ENCODE results near the gene CCL15.
"Not testable (repeated sequence)": the region's sequence is repeated elsewhere in the genome, so short reads cannot be mapped to it uniquely, and the experiment has no call there.

Gene CCL15

GRCh38 chr17:36001110-36001771, at the start of gene CCL15:
TSS of gene CCL15 (minus strand) at chr17:36001553. CDS start at chr17:36001492, 61 bp downstream.
- DNase-seq (ENCODE audit: low read depth), result no peak

- DNase-seq (ENCODE audit: low read depth), result no peak
Measured at GRCh38 chr17:36049643-36050042, 48.3 kb upstream of the CCL15 start.

- no peak for DNase-seq (ENCODE audit: low read depth)
Measured at GRCh38 chr17:36048066-36048465, 46.7 kb upstream of the CCL15 start.

GRCh38 chr17:36036235-36036634, 34.9 kb upstream of the CCL15 start:
- no peak for DNase-seq (ENCODE audit: low read depth)

- no peak for DNase-seq (ENCODE audit: low read depth)
Measured at GRCh38 chr17:36034127-36034526, 32.8 kb upstream of the CCL15 start.

GRCh38 chr17:36030956-36031355, 29.6 kb upstream of the CCL15 start:
- no peak for DNase-seq (ENCODE audit: low read depth)

GRCh38 chr17:36027761-36028160, 26.4 kb upstream of the CCL15 start:
- DNase-seq (ENCODE audit: low read depth), result no peak

- no peak for DNase-seq (ENCODE audit: low read depth)
Measured at GRCh38 chr17:36024106-36024869, 22.9 kb upstream of the CCL15 start.

GRCh38 chr17:36019423-36019822, 18.1 kb upstream of the CCL15 start:
- no peak for DNase-seq (ENCODE audit: low read depth)

GRCh38 chr17:36017799-36018198, 16.4 kb upstream of the CCL15 start, which contains the start of gene CCL23:
TSS of gene CCL23 (minus strand) at chr17:36017972. CDS start at chr17:36017897, 75 bp downstream.
- DNase-seq (ENCODE audit: low read depth), result no peak

- no peak for DNase-seq (ENCODE audit: low read depth)
Measured at GRCh38 chr17:36016555-36016954, 15.2 kb upstream of the CCL15 start.

GRCh38 chr17:36015895-36016294, 14.5 kb upstream of the CCL15 start:
- DNase-seq (ENCODE audit: low read depth), result not testable (repeated sequence)

GRCh38 chr17:36014946-36015345, 13.6 kb upstream of the CCL15 start:
- no peak for DNase-seq (ENCODE audit: low read depth)

- no peak for DNase-seq (ENCODE audit: low read depth)
Measured at GRCh38 chr17:36011201-36011600, 9.8 kb upstream of the CCL15 start.

GRCh38 chr17:36008998-36009665, 7.8 kb upstream of the CCL15 start:
- no peak for DNase-seq (ENCODE audit: low read depth)

GRCh38 chr17:36004594-36005108, 3.3 kb upstream of the CCL15 start:
- no peak for DNase-seq (ENCODE audit: low read depth)

GRCh38 chr17:36002631-36003030, 1.3 kb upstream of the CCL15 start:
- DNase-seq (ENCODE audit: low read depth), result no peak

- no peak for DNase-seq (ENCODE audit: low read depth)
Measured at GRCh38 chr17:36001862-36002603, 680 bp upstream of the CCL15 start.

GRCh38 chr17:36000732-36001109, 632 bp downstream of the CCL15 start:
- DNase-seq (ENCODE audit: low read depth), result no peak

GRCh38 chr17:35998756-35999155, 2.6 kb downstream of the CCL15 start:
- DNase-seq (ENCODE audit: low read depth), result no peak

GRCh38 chr17:35998018-35998545, 3.3 kb downstream of the CCL15 start:
- DNase-seq (ENCODE audit: low read depth), result no peak

GRCh38 chr17:35995346-35995745, 6.0 kb downstream of the CCL15 start:
- not testable (repeated sequence) for DNase-seq (ENCODE audit: low read depth)

Data from activated T-helper 1 cell treated with Interleukin-2 at 50 U/mL for 16 hours (primary cell).